Parathyroid adenoma (tissue), 2 donors: Measurements from ENCODE around the gene RPS6KA2.

Source experiments
- H2AFZ ChIP-seq: fragments of 300-600 bp; sonication (generic); one replicate; pipeline ENCODE4 v1.7.0; 2017; ENCODE audit warnings: antibody characterized with exemption, mild to moderate bottlenecking
- H3K27ac ChIP-seq: fragments of 300-600 bp; sonication (generic); one replicate; pipeline ENCODE4 v1.7.0; 2017
- H3K27me3 ChIP-seq: fragments of 300-600 bp; sonication (generic); one replicate; pipeline ENCODE4 v1.7.0; 2017; ENCODE audit warnings: low read length; ENCODE audit not compliant: control insufficient read depth, insufficient read depth
- H3K36me3 ChIP-seq: fragments of 300-600 bp; sonication (generic); one replicate; pipeline ENCODE4 v1.7.0; 2017; ENCODE audit warnings: low read length; ENCODE audit not compliant: control insufficient read depth, insufficient read depth
- H3K4me1 ChIP-seq: fragments of 300-600 bp; sonication (generic); one replicate; pipeline ENCODE4 v1.7.0; 2017; ENCODE audit warnings: control low read depth
- H3K4me2 ChIP-seq: fragments of 300-600 bp; sonication (generic); one replicate; pipeline ENCODE4 v1.7.0; 2017; ENCODE audit warnings: low read length
- H3K4me3 ChIP-seq: fragments of 300-600 bp; sonication (generic); one replicate; pipeline ENCODE4 v1.7.0; 2017; ENCODE audit warnings: low read depth, low read length
- H3K79me2 ChIP-seq: fragments of 300-600 bp; sonication (generic); one replicate; pipeline ENCODE4 v1.7.0; 2017; ENCODE audit warnings: control low read depth
- H3K9ac ChIP-seq: fragments of 300-600 bp; sonication (generic); one replicate; pipeline ENCODE4 v1.7.0; 2017; ENCODE audit warnings: mild to moderate bottlenecking
- H3K9me3 ChIP-seq: fragments of 300-600 bp; sonication (generic); one replicate; pipeline ENCODE4 v1.7.0; 2017; ENCODE audit warnings: low read length; ENCODE audit not compliant: control insufficient read depth
- CTCF ChIP-seq: fragments of 300-600 bp; sonication (generic); IDR thresholded peaks from one replicate; pipeline ENCODE4 v1.7.0; 2017; ENCODE audit warnings: antibody characterized with exemption, mild to moderate bottlenecking
- donor health status: primary hyperparathyroidism.

The RPS6KA2 gene

GRCh38 chr6:166466178-166467122 lies 160.6 kb downstream of the RPS6KA2 start:
- no peaks in the 10 kb centered on the region for H3K79me2 ChIP-seq
- no peaks in the 10 kb centered on the region for H3K27me3 ChIP-seq
- H3K9ac ChIP-seq = no peak overlapping the region
- H3K4me2 ChIP-seq = no peak overlapping the region
- no peaks in the 10 kb centered on the region for H3K9me3 ChIP-seq
- H2AFZ ChIP-seq = no peak overlapping the region
- no peaks in the 10 kb centered on the region for H3K36me3 ChIP-seq
- no peak for TF ChIP-seq CTCF
- no peak overlapping the region for H3K4me3 ChIP-seq
- no peak overlapping the region for H3K27ac ChIP-seq
- H3K4me1 ChIP-seq = no peaks in the 10 kb centered on the region

- Histone ChIP-seq H3K36me3 (no peaks in the 10 kb centered on the region), H3K79me2 (no peaks in the 10 kb centered on the region), H2AFZ (no peak overlapping the region), H3K27ac (no peak overlapping the region), H3K9ac (no peak overlapping the region), H3K27me3 (no peaks in the 10 kb centered on the region), H3K4me1 (peaks cover 3% of the 10 kb centered on the region), H3K9me3 (no peaks in the 10 kb centered on the region), H3K4me2 (no peak overlapping the region), H3K4me3 (no peak overlapping the region)
- no peak for TF ChIP-seq CTCF
Measured at GRCh38 chr6:166465671-166466087, 161.4 kb downstream of the RPS6KA2 start.

GRCh38 chr6:166465003-166465399 lies 162.1 kb downstream of the RPS6KA2 start:
- TF ChIP-seq CTCF = no peak
- H3K36me3 ChIP-seq = no peaks in the 10 kb centered on the region

GRCh38 chr6:166464068-166465002 lies 162.7 kb downstream of the RPS6KA2 start:
- no peaks in the 10 kb centered on the region for H3K79me2 ChIP-seq
- H3K27ac ChIP-seq = no peak overlapping the region
- peaks cover 3% of the 10 kb centered on the region for H3K4me1 ChIP-seq
- no peak overlapping the region for H3K4me3 ChIP-seq
- TF ChIP-seq CTCF = no peak
- no peaks in the 10 kb centered on the region for H3K9me3 ChIP-seq
- no peak overlapping the region for H3K4me2 ChIP-seq
- H3K36me3 ChIP-seq = no peaks in the 10 kb centered on the region
- no peak overlapping the region for H2AFZ ChIP-seq
- H3K27me3 ChIP-seq = no peaks in the 10 kb centered on the region
- no peak overlapping the region for H3K9ac ChIP-seq

More at GRCh38 chr6:166465003-166465399, 162.1 kb downstream of the RPS6KA2 start:
- Histone ChIP-seq H3K9ac (no peak overlapping the region), H3K4me2 (no peak overlapping the region), H3K27me3 (no peaks in the 10 kb centered on the region), H2AFZ (no peak overlapping the region), H3K9me3 (no peaks in the 10 kb centered on the region), H3K27ac (no peak overlapping the region), H3K4me1 (peaks cover 3% of the 10 kb centered on the region), H3K79me2 (no peaks in the 10 kb centered on the region), H3K4me3 (no peak overlapping the region)
